ENCODE results near the gene ANTXR1. TPM values are rescaled to one million over a fixed set of nuclear protein-coding genes. Genes with fewer than 3 reads are reported as not detected.

Gene ANTXR1
- total RNA-seq, 1 experiment from 2014 or later = 25.7 TPM

DNA sequence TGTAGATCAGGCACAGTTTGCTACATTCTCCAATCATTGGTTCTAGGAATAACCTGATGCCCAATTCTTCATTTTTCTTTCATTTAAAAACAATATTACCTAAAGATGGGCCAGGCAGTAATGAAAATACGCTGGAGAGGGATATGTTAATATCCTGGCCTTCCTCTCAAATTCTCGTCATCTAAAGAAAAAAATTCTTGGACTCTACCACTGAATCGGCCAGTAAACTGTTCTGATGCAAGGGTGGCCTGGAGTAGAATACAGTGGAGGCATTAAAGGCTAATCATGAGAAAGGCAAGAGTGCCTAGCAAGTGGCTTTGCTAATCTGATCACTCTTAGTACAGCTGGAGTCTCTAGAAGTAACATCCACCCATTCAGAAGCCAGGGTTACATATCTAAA, 157.7 kb downstream of the ANTXR1 start (continued):
- TF ChIP-seq, protein P1, sequence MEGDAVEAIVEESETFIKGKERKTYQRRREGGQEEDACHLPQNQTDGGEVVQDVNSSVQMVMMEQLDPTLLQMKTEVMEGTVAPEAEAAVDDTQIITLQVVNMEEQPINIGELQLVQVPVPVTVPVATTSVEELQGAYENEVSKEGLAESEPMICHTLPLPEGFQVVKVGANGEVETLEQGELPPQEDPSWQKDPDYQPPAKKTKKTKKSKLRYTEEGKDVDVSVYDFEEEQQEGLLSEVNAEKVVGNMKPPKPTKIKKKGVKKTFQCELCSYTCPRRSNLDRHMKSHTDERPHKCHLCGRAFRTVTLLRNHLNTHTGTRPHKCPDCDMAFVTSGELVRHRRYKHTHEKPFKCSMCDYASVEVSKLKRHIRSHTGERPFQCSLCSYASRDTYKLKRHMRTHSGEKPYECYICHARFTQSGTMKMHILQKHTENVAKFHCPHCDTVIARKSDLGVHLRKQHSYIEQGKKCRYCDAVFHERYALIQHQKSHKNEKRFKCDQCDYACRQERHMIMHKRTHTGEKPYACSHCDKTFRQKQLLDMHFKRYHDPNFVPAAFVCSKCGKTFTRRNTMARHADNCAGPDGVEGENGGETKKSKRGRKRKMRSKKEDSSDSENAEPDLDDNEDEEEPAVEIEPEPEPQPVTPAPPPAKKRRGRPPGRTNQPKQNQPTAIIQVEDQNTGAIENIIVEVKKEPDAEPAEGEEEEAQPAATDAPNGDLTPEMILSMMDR (IDR thresholded peaks at IDR 0.05 in 2 of 3, conservative IDR thresholded peaks at IDR 0.05 in 1 of 3; ENCODE audit: borderline replicate concordance in 1 of 3, insufficient read depth in 1 of 3, low read depth in 2 of 3, low read length in 2 of 3) = no peak
- TF ChIP-seq, protein P2, sequence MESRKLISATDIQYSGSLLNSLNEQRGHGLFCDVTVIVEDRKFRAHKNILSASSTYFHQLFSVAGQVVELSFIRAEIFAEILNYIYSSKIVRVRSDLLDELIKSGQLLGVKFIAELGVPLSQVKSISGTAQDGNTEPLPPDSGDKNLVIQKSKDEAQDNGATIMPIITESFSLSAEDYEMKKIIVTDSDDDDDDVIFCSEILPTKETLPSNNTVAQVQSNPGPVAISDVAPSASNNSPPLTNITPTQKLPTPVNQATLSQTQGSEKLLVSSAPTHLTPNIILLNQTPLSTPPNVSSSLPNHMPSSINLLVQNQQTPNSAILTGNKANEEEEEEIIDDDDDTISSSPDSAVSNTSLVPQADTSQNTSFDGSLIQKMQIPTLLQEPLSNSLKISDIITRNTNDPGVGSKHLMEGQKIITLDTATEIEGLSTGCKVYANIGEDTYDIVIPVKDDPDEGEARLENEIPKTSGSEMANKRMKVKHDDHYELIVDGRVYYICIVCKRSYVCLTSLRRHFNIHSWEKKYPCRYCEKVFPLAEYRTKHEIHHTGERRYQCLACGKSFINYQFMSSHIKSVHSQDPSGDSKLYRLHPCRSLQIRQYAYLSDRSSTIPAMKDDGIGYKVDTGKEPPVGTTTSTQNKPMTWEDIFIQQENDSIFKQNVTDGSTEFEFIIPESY (IDR thresholded peaks at IDR 0.05; ENCODE audit: extremely low read depth, insufficient replicate concordance, low read length) = no peak
- TF ChIP-seq YY1 (IDR thresholded peaks at IDR 0.05; ENCODE audit: extremely low read depth, insufficient replicate concordance, low read depth, low read length) (no peak), MAX (IDR thresholded peaks at IDR 0.05) (no peak), FOSL1 (IDR thresholded peaks at IDR 0.05; ENCODE audit: low read depth) (no peak), EZH2 (IDR thresholded peaks at IDR 0.05) (no peak)

DNA sequence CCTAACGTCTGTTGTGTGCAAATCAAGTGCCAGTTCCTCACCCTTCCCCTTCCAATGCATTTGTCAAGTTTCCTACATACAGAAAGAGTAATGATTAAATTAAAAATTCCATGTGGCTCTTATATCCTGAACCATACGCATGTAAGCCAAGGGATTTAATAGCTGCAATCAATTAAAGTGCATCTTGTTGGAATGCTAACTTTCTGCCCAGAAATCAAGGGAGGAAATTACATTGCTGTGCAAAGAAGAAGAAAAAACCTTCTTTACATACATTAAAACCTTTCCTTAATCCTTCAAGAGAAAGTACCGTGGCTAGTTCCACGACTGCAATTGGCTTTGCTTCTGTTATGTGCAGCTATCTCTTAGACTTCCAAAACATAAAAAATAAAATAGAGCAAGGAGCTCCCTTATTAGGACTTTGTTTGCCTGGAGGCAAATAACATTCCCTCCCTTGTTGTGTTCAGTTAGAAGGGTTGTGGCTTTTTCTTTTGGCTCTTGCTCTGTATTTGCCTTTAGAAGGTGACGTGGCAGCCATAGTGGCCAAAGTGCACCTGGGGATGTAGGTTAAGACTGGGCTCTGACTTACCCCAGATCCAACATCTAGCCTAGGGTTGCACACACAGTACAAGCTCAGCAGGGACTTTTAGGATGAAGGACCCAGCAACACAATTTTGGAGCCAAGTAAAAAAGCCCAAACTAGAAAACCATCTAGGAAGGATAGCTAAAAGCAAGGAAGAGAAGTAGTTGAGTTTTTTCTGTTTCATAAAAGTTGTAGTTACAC, 158.3 kb downstream of the ANTXR1 start:
- Histone ChIP-seq H2AFZ (ENCODE audit: low read depth, low read length, poor library complexity, severe bottlenecking) (no peak overlapping the region), H3K9ac (ENCODE audit: low read length) (no peak overlapping the region), H3K36me3 (ENCODE audit: control insufficient read depth in 1 of 2, insufficient read depth in 2 of 2, low read length in 2 of 2) (no peaks in the 10 kb centered on the region), H3K9me2 (ENCODE audit: insufficient read depth) (no peaks in the 10 kb centered on the region), H3K9me3 (ENCODE audit: control insufficient read depth in 1 of 2, insufficient read depth in 1 of 2, low read depth in 1 of 2, low read length in 2 of 2) (no peaks in the 10 kb centered on the region), H3K4me3 (replicated peaks in 1 of 2; ENCODE audit: low read depth in 1 of 2, low read length in 2 of 2) (no peak overlapping the region), H4K20me1 (ENCODE audit: insufficient read depth) (no peaks in the 10 kb centered on the region), H3K4me2 (ENCODE audit: low read length) (no peak overlapping the region), H3K4me1 (ENCODE audit: control insufficient read depth in 1 of 2, insufficient read depth in 2 of 2, low read length in 2 of 2) (no peaks in the 10 kb centered on the region), H3K27ac (ENCODE audit: low read depth, low read length) (no peak overlapping the region), H3K27me3 (ENCODE audit: insufficient read depth, low read length) (no peaks in the 10 kb centered on the region), H3K79me2 (ENCODE audit: insufficient read depth, low read length) (no peaks in the 10 kb centered on the region)
- RAD21 ChIA-PET (ENCODE audit: low non-redundant PET in 1 of 2, low total read pairs in 2 of 2, uncharacterized antibody in 2 of 2, unreplicated experiment in 2 of 2) = no interaction called here
- DNase-seq (ENCODE audit: low read depth, low spot score) (no peak), ATAC-seq (no peak)
- intact Hi-C loops (cut with micrococcal nuclease) = no loop called here
- no TSS peak for BruUV-seq (replicated peaks)
- POLR2A ChIA-PET = no interaction called here
- CTCF ChIA-PET = no interaction called here
- TF ChIP-seq POLR2A (IDR thresholded peaks at IDR 0.05; ENCODE audit: borderline replicate concordance, extremely low read depth, insufficient read depth, insufficient read length) (no peak), TCF7L2 (IDR thresholded peaks at IDR 0.05; ENCODE audit: borderline replicate concordance, extremely low read depth, insufficient read depth, insufficient read length) (no peak), POLR2AphosphoS5 (IDR thresholded peaks at IDR 0.05; ENCODE audit: low read depth, low read length) (no peak), CBX3 (IDR thresholded peaks at IDR 0.05; ENCODE audit: low read depth) (no peak), EZH2phosphoT487 (IDR thresholded peaks at IDR 0.05; ENCODE audit: borderline replicate concordance) (no peak), ZNF274 (IDR thresholded peaks at IDR 0.05; ENCODE audit: low read depth, low read length) (no peak), EZH2 (IDR thresholded peaks at IDR 0.05) (no peak), RAD21 (IDR thresholded peaks at IDR 0.05; ENCODE audit: low read depth) (no peak), SP1 (IDR thresholded peaks at IDR 0.05; ENCODE audit: low read depth) (no peak), ZFX (IDR thresholded peaks at IDR 0.05) (no peak), JUND (IDR thresholded peaks at IDR 0.05) (no peak), CEBPB (IDR thresholded peaks at IDR 0.05; ENCODE audit: low read depth) (no peak), FOSL1 (IDR thresholded peaks at IDR 0.05; ENCODE audit: low read depth) (no peak), ELF1 (IDR thresholded peaks at IDR 0.05; ENCODE audit: borderline replicate concordance, low read depth) (no peak), SIN3A (IDR thresholded peaks at IDR 0.05; ENCODE audit: low read depth) (no peak)

All from HCT116 (cell line).